ENCODE measurements around the gene FBXW5.

- TF ChIP-seq CTCF (conservative IDR thresholded peaks at IDR 0.05) (no peak), EZH2 (IDR thresholded peaks at IDR 0.05; ENCODE audit: low read depth) (no peak)
These were observed 47.7 kb upstream of the FBXW5 start, which contains the start of gene PAXX for GRCh38 chr9:136991993-136992818.

Measured in PC-9 (cell line).